IMR-90 (cell line): Measurements from ENCODE around the gene ZCCHC24. TPM values are rescaled to one million over a fixed set of nuclear protein-coding genes. Genes with fewer than 3 reads are reported as not detected.

Experiments
- polyA plus RNA-seq, 3 experiments: library from polyadenylated mRNA; depleted of rRNA; stranded (reverse); fragments of >200 nt; gene quantifications; 2 replicates each; pipeline ENCODE4 v1.2.3, GENCODE V29; 2012; ENCODE audit warnings: low replicate concordance in 1 of 3
- total RNA-seq: library from RNA; depleted of rRNA; stranded (reverse); fragments of >200 nt; gene quantifications from 2 replicates; pipeline ENCODE4 v1.2.3, GENCODE V29; 2012; rRNA removed

Gene ZCCHC24
- total and polyA plus RNA-seq, 2 of the 4 experiments (the other 2 are of a cell fraction) = 15.1 to 25.9 TPM

Other genes with a start within 250 kb of the ZCCHC24 start
- gene PPIF, start 98.2 kb downstream of the ZCCHC24 start, total RNA-seq = 29.2 and 29.7 TPM in 2 replicates
- 127 and 130 TPM in 2 replicates for gene PPIF, start 98.2 kb downstream of the ZCCHC24 start, polyA plus RNA-seq (2012; rRNA removed)
- gene EIF5AL1, start 66.9 kb upstream of the ZCCHC24 start, total RNA-seq = 1.1 and 1.7 TPM in 2 replicates
- gene EIF5AL1, start 66.9 kb upstream of the ZCCHC24 start, polyA plus RNA-seq (2012; rRNA removed) = 0.59 and 1.4 TPM in 2 replicates
- not detected in 2 replicates for gene SFTPA2, start 114.8 kb upstream of the ZCCHC24 start, total RNA-seq
- not detected in 2 replicates for gene SFTPA2, start 114.8 kb upstream of the ZCCHC24 start, polyA plus RNA-seq (2012; rRNA removed)
- not detected in 2 replicates for gene SFTPA1, start 165.3 kb upstream of the ZCCHC24 start, total RNA-seq
- not detected in 2 replicates for gene SFTPA1, start 165.3 kb upstream of the ZCCHC24 start, polyA plus RNA-seq (2012; rRNA removed)